Astrocyte of the spinal cord (primary cell): ENCODE data around the gene LAMA4.

Experiments used
- DNase-seq: peaks from one replicate; pipeline ENCODE4 v3.0.0; 2011; ENCODE audit warnings: low read depth, low spot score
- H3K4me3 ChIP-seq: 2 replicates; pipeline ENCODE4 v1.5.1; 2011; ENCODE audit warnings: low read depth, mild to moderate bottlenecking, low read length, moderate library complexity
- in situ Hi-C: cut with HindIII; loops from 2 replicates; pipeline ENCODE4 v1.10.0; 2017; ENCODE audit warnings: low sequenced_read_pairs
- TF ChIP-seq, protein P1 (sequence below): IDR thresholded peaks from 2 replicates; pipeline ENCODE4 v1.5.1; 2012; ENCODE audit warnings: low read depth, mild to moderate bottlenecking, low read length, inconsistent platforms

Gene LAMA4

GRCh38 chr6:112194511-112194910 lies 59.9 kb downstream of the LAMA4 start:
- H3K4me3 ChIP-seq: no peak overlapping the region
- in situ Hi-C loops: no loop called here
- TF ChIP-seq, protein P1, sequence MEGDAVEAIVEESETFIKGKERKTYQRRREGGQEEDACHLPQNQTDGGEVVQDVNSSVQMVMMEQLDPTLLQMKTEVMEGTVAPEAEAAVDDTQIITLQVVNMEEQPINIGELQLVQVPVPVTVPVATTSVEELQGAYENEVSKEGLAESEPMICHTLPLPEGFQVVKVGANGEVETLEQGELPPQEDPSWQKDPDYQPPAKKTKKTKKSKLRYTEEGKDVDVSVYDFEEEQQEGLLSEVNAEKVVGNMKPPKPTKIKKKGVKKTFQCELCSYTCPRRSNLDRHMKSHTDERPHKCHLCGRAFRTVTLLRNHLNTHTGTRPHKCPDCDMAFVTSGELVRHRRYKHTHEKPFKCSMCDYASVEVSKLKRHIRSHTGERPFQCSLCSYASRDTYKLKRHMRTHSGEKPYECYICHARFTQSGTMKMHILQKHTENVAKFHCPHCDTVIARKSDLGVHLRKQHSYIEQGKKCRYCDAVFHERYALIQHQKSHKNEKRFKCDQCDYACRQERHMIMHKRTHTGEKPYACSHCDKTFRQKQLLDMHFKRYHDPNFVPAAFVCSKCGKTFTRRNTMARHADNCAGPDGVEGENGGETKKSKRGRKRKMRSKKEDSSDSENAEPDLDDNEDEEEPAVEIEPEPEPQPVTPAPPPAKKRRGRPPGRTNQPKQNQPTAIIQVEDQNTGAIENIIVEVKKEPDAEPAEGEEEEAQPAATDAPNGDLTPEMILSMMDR: no peak
- DNase-seq: no peak

- no peak for DNase-seq
- TF ChIP-seq, protein P1: no peak
- H3K4me3 ChIP-seq: no peak overlapping the region
- in situ Hi-C loops: no loop called here
Measured at GRCh38 chr6:112193535-112194051, 60.8 kb downstream of the LAMA4 start.

GRCh38 chr6:112193117-112193516 lies 61.2 kb downstream of the LAMA4 start:
- H3K4me3 ChIP-seq: no peak overlapping the region
- TF ChIP-seq, protein P1: no peak
- in situ Hi-C loops: no loop called here

DNA sequence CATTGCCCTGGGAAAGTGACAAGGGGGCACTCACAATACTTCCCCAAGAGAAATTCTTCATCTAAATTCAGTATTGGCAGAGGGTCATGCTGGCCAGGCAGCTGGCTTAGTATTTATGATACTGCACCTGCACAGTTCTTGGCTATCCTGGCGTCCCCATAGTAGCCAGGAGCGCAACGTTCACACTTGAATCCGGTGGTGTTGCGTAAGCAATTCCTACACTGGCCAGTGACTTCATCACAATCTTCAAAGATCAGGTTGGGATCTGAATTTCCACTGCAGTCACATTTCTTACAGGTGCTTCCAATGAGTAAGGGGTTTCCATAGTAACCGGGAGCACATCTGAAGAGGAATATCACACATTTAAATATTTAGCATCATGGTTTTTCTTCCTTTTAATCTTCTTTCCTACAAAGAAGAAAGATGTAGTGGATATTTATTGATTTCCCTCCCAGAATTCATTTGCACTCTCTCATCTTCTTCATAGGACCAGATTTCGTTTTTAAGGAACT lies 62.8 kb downstream of the LAMA4 start:
- in situ Hi-C loops: no loop called here
- DNase-seq: no peak
- H3K4me3 ChIP-seq: no peak overlapping the region
- TF ChIP-seq, protein P1: no peak

More at GRCh38 chr6:112193117-112193516, 61.2 kb downstream of the LAMA4 start:
- no peak for DNase-seq

GRCh38 chr6:112190164-112190563 lies 64.2 kb downstream of the LAMA4 start:
- in situ Hi-C loops: no loop called here
- no peak for DNase-seq
- no peak overlapping the region for H3K4me3 ChIP-seq
- TF ChIP-seq, protein P1: no peak

- in situ Hi-C loops: no loop called here
- H3K4me3 ChIP-seq: no peak overlapping the region
- TF ChIP-seq, protein P1: no peak
- peak; percentile 21 for DNase-seq
Measured at GRCh38 chr6:112189494-112189893, 64.9 kb downstream of the LAMA4 start.

- in situ Hi-C loops: no loop called here
- TF ChIP-seq, protein P1: no peak
- no peak overlapping the region for H3K4me3 ChIP-seq
- peak; percentile 82 for DNase-seq
Measured at GRCh38 chr6:112188906-112189305, 65.5 kb downstream of the LAMA4 start.
